ENCODE measurements around the gene SPTBN5.

The SPTBN5 gene

DNA sequence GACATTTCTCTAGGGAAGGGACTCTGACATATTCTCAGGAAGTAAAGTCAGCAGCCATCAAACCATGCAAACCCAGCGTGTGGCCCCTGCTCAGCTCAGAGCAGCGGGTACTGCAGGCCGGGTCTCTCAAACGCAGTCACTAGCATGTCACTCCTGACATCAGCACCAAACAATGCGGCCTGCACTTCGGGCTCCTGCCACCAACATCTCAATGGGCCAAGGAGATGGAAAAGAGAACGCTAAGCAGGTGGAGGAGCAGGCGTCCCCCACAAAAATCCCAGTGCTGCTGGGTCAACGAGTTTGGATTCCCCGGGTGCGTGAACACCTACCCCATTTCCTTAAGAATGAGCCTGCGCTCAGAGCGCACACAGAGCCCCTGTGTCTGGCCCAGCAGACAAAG is 9.9 kb upstream of the SPTBN5 start:
- DNase-seq, result no peak

DNA sequence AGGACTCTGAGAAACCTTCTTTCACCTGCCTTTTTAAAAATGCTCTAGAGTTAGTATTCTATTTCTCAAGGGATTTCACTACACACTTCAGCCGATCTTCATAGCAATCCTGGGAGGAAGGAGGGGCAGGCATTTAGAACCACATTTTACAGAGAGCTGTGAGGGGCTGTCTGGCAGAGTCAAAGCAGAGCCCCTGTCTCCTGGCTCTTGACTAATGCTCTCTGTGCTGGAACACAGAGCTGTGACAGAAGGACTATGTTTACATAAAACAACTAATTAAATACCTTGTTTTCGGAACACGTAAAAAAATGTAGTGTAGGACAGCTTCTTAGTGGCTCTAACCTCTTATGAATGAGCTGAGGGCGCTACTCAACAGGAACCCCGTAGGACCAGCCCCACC is 7.6 kb upstream of the SPTBN5 start:
- DNase-seq, result no peak

DNA sequence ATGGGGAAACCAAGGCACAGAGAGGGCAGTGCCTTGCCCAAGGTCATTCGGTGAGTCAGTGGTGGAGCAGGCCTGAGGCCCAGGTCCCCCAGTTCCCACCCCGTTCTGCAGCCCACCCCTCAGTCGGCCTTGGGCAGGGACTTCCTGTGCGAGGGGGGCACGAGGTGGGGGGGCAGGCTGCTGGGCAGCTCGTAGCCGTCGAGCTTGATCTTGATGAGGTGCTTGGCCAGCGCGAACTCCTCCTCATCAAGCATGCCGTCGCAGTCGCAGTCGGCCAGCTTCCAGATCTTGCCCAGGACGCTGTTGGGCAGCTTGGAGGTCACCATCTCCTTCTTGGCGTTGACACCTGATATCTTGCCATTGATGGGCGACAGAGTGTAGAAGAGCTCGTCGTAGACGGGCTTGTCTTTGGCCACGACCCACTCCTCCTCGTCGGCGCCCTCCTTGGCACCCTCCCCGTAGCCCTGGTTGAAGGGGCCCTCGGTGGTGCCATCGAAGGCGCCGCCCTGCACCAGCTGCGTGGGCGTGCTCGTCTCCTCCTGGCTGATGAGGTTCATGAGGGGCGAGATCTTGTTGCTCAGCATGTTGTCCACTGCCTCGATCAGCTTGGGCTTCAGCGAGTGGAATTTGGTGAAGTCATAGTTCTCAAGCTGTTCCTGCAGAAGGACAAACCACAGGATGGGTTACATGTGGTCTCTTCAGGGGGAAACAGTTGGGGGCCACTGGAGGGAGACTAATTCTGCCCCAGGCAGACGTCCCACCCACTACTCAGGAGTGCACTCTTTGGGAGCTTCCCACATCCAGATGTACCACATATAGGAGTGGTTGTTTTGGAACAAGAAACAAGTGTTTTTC is 6.9 kb upstream of the SPTBN5 start:
- no peak for DNase-seq

DNA sequence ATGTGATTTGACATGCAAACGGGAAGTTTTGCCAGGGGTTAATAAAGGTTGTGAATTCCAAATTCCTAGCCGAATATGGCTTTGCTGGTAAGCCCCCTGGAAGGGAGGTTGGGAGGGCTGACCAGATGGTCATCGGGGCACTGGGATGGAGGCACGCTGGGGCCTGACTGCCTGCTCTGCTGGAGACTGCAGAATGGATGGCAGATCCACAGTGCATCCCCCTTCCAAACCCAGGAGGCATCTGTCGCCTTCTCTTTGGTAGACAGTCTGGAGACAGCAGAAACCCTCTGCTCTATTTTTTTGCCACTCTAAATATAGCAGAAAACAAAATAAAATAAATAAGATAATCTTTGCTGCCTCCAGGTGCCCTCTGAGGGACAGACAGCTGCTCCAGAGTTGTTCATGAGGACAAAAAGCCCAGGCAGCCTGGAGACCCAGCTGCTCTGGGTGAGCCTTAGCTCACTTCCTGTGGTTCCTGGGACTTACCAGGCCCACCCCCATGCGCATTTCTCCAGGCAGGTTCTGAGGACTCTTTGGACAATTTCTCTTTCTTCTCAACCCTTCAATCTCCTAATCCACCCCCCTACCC is 6.1 kb upstream of the SPTBN5 start:
- no peak for DNase-seq

DNA sequence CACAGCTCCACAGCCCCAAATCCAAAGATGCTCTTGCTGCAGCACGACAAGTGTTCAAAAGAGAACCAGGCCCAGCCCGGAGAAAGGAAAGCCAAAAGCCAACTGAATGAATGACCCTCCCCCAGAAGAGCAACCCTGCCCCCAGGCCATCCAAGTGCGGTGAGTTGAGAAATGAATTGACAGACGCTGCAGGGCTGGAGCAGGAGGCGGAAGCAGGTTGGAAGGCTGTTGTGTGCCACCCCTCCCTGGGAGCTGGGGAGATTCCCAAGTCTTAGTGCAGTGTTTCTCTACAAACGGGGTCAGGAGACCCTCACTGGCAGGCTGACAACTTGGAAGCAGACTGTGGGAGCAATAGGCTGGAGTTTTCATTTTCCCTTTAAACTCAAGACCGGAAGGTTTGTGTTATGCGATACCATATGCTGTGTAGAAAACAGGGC is 3.5 kb upstream of the SPTBN5 start:
- no peak for DNase-seq

DNA sequence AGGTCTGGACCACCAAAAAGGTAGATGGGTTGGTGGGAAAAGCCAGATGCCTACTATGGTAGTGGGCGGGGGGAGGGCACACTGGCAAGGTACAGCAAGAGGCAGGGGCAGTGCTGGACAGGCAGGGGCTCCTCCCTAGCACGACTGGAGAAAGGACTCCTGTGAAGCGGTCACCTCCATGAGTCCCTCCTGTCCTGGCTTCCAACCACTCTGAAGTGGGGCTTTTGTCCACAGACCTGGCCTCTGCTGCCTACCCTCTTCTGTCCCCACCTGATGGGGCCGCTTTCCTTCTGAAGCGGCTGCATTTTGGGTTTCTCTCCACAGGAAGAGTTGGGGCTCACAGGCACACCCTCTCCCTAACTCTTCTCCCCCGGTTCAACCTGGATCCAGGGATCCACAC is 2.7 kb upstream of the SPTBN5 start:
- DNase-seq, result no peak

DNA sequence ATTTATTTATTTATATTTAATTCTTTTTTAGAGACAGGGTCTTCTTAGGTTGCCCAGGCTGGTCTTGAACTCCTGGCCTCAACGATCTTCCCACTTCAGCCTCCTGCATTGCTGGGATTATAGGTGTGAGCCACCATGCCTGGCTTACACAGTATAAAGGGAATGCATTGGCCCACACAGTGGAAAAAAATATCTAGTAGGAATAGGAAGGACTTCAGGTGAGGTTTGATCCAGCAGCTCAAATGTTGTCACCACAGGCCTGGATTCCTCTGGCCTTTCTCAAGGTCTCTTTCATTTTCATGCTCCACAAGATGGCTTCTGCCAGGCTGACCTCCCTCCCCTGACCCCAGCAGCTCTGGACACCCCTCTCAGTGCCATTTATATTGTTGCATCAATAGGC is 2.1 kb upstream of the SPTBN5 start:
- DNase-seq, result no peak

DNA sequence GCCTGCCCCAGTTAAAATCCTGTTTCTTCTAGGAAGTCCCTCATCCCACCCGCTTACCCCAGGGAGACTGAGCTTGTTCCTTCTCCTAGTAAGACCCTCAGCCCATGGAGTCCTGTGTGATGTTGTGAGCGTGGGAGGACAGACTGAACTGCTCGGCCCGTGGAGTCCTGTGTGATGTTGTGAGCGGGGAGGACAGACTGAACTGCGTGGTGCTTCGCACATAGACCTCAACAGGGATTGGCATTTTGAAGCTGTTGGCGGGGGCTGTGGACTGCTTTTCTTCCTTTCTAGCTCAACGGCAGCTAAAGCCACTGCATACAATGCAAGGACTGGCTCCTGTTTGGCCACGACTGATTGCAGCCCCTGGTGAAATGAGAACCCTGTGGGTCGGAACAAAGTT is 1.6 kb upstream of the SPTBN5 start:
- DNase-seq, result no peak

DNA sequence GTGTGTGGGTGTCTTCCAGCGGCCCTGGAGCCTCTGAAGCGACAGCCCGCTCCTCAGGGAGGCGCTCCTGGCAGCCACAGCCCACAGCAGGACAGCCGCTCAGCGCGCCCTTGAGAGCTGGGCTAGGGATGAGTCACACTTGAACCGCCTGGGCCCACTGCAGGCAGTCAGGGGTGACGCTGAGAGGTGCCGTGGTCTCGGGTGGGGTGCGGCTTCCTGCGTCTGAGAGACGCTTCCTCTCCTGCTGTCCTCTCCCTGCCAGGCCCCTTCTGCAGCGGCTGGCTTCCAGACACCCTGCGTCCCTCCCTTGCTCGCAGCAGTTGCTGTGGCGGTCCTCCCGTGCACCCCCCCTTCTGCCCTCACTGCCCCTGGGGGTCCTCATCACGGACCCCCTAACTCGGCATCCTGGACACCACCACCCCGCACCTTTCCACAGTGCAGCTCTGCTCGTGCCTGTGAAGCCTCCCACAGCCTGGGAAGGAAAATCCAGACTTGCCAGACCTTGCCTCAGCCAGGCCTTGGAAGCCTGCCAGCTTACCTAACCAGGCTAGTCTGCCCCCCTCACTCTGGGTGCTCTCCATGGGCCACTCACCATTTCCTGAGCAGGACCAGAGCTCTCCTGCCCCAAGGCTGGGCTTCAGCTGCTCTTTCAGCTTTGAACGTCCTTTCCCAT is 1.1 kb upstream of the SPTBN5 start:
- peak; percentile 55 for DNase-seq

DNA sequence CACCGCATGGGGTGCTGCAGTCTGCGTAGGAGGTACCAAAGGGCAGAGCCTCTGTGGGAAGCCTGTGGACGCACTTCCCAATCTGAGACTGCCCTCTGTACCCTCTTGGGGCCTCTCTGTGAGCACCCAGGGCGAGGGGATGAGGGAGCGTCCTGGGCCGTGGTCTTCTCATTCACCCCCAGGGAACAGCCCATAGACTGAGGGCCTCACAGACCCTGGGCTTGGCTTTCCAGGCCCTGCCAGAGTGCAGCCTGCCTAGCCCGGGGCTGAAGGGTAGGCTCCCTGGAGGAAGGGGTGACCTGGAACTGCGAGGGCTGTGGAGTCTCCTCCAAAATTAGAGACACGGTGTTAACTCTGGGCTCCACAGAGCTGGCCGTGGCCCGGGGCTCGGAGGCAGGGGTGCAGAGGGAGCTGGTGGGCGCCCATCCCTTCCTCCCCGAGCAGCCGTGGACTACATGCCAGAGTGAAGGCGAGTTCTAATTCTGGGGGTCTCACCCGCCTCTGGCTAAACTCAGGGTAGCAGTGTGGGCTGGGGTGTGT is 468 bp upstream of the SPTBN5 start:
- DNase-seq, result no peak

DNA sequence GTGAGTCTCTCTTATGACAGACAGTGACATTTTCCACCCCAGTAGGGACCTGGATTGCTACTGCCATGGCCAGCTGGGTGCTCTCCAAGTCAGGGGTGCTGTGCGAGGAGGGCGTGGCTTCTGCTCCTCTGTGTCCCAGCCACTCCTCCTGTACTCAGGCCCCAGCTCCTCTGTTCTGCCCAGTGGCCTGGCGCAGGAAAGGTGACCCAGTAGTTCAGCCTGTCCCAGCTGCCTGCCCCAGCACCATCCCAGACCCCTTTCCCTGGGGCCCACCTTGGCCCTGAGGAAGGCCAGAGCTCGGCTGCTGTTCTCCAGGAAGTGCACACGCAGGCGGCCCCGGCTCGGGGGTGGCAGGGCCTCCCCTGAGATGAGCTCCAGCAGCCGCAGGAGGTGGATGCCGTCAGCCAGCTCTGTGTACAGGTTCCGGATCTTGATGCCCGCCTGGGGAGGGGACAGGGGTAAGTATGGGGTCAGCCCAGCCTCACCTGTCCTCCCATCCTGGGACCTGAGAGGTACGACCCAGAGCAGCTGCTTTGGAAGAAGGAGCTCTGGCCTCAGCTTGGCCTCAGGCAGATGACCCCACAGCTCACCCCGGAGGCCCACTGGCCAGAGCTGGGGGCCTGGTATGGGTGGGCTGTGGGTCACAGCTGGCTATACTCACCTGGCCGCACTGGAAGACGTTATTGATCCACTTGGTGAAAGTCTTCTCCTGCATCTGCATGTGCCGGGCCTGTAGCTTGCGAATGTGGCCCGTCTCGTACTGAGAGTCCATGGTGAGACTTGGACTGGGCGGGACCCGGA is 1.0 kb downstream of the SPTBN5 start:
- no peak for DNase-seq

DNA sequence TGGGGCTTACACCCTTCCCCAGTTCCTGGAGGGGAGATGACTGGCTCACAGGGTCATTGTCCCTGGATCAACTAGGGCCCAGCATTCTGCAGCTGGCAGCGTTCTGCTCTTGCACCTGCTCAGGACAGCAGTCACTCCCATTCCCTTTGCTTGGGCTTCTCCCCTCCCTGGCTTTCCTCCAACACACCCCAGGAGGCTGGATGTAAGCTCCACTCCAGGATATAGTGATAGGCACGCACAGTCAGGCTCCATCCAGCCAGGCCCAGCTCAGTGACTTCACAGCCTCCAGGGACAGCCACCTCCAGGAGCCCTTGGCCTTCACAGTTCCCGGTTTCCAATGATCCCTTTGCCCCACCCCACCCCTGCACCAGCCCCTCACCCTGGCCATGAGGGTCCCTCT is 1.9 kb downstream of the SPTBN5 start:
- no peak for DNase-seq

DNA sequence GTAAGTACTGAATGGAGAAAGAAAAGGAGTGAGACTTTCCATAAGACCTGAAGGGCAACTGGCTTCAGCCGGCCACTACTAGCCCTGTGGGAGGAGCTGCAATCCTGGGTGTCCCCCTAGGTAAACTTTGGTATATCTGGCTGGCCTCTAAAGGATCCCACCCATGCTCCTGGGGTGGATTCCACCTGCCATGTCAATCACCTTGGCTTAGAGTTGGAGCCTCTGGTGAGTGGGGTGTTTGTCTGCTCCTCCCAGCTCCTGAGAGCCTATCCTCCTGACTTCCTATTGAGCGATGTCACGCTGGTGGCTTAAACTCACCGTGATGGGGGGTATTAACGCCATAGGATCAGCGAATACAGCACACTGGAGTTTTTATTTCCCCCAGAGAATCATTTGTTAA is 2.6 kb downstream of the SPTBN5 start:
- DNase-seq, result no peak

DNA sequence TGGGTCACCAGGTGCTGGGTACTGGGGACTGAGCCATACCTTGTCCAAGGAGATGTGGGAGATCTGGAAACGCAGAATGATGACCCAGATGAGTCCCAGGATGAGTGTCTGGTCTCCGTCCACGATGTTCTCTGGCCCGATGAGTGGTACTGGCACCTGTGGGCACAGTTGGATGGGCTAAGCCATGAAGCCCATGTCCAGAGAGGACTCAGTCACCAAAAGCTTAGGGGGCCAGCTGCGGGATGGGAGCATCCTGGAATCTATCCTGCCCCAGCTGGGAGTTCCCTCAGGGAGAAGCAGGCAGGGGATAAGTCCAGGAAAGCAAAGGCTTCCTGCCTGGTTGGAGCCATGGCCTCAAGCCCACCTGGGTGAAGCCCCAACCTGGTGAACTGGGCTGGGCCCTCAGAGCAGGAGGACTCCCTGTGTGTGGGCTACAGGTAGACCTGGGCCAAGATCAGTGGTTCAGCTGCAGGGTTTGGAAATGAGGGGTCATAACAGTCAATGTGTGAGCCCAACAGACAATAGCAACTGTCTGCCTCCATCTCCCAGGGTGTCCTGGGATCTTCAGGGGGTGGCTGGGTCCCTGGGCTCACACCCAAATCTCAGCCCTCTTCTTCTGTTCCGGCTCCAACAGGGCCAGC is 3.7 kb downstream of the SPTBN5 start:
- DNase-seq, result no peak

DNA sequence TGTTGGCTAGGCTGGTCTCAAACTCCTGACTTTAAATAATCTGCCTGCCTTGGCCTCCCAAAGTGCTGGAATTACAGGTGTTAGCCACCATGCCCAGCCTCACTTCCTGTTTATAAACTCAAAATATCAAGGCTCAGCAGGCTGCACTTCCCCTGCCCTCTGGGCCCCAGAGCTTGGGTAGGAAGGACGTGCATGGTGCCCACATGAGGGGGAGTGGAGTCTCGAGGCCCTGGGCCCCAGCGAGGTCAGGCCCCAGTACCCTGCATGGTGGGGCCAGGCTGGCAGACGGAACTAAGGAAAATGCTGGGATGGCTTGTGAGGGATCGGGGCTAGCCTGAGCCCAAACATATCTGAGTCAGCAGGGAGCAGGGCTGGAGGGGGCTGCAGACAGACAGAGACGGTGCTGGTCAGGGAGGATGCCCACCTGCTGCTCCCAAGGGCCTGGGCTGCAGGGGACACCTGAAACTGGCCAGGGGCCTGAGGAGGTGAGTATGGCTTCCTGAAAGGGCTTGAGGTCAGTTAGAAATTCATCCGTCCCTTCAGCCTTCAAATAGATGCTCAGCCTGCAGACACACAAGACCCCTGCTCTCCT is 5.1 kb downstream of the SPTBN5 start:
- no peak for DNase-seq

DNA sequence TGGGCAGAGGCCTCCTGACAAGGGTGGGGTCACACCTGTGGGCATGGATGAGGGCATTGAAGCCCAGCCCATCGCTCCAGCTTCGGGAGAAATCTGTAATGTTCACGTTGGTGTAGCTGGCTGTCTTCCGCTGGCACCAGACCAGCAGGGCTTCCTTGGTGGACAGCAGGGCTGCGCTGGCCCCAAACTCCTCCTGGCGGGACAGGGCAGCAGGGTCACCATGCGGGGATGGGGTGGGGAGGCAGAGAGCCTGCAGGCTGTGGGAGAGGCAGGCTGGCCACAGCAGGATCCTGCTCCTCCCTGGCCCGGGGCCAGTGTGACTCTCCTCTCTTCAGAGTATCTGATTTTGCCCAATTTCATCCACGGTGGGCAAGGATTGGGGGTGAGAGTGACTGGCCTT is 6.0 kb downstream of the SPTBN5 start:
- DNase-seq, result no peak

DNA sequence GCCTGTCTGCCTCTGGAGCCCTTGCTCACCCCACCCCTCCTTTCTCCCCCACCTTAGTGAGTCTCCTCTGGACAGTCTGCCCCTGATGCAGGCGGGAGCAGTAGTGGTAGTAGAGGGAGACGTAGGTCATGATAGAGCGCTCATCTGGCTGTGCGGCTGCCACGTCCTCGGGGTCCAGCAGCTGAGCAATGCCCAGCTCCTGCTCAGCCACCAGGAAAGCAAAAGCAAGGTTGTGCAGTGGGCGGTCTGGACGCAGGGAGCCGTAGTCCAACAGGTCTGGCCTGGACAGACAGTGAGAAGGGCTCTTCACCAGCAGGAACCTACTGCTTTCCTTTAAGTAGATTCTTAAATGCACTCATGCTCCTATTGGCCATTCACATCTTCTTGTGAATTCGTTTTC is 6.7 kb downstream of the SPTBN5 start:
- DNase-seq, result no peak

DNA sequence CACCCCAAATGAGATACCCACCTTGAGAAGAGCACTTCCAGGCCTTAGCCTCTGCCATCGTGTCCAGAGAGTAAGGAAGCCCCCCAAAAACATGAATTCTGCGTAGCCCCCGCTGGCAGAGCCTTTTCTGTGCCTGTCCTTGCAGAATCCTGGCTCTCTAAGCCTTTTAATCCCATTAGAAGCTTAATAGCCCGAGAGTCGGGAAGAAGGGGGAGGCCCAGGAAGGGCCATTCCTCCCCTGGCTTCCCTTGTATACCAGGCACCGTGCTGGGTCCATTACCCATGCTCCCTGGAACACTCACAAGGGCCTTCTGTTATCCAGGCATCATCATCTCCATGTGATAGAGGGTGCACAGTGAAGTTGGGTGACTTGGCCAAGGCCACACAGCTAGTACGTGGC is 7.1 kb downstream of the SPTBN5 start:
- DNase-seq, result no peak

DNA sequence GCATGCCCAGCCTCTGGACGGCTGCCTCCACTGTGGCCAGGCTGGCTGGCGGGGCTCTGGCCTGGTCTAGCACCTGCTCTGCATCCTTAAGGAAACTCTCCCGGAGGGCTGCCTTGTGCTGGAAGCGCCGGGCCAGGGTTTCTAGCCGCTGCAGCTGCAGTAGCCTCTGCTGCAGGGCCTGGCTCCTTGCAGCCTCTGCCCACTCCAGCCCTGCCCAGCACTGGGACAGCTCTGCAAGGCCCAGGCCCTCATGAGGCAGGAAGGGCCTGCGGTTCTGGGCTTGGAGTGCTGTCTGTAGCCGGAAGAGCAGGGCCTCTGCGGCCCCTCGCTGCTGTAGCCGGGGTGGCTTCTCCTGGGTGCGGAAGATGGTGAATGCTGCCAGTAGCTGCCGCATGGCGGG is 8.0 kb downstream of the SPTBN5 start:
- no peak for DNase-seq

DNA sequence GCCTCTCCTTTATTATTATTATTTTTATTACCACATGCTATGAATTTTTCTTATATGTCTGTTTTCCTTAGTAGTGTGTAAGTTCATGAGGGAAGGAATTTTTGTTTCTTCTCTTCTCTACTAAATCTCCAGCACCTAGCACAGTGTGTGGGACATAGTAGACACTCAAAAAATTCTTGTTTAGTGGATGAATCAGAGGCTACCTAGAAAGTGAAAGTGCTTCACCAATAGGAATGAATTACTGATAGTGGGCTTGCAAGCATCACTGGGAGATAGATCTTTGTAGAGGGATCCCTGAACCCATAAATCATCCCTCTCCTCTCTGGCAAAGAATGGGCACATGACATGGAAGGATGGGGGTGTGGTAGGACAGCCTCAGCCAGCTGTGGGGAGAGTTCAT is 8.5 kb downstream of the SPTBN5 start:
- DNase-seq, result no peak

DNA sequence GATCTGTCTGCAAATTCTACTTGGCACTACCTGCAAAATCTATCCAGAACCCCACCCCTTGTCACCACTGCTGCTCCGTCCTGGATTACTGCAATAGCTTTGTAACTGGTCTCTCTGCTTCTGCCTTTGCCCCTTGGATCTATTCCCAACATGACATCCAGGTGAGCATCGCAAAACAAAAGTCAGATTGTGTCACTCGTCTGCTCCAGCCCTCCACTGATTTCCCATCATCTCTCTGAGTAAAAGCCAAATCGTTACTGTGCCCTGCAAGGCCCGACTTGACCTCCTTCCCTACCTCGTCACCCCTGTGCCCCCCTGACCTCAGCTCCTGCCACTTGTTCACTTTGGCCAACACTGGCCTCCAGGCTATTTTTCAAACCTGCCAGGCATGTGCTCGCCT is 9.4 kb downstream of the SPTBN5 start:
- no peak for DNase-seq

DNA sequence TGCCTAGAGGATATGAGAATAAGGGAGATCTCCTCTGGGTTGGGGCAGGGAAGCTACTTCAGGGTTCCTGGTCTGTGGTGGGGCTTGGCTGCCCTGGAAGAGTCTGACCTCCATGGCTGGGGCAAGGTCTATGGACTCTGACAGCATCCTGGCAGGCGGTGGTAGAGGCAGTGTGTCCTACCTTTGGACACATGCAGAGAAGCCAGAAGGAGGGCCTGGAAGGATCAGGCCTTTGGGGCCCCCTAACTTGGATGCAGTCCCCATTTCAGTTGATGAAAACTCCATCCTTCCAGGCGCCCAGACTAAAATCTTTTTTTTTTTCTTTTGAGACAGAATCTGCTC is 10.4 kb downstream of the SPTBN5 start:
- DNase-seq, result no peak
